Spleen (tissue), 11 donors: ENCODE measurements around the gene SPATC1L. TPM values are rescaled to one million over a fixed set of nuclear protein-coding genes. Genes with fewer than 3 reads are reported as not detected.

Experiments used
- DNase-seq: peaks from one replicate; pipeline ENCODE4 v3.0.0-alpha.2; 2020
- H3K27ac ChIP-seq, 8 donors: fragments of 200-600 bp; sonication (generic) in 7 of 8; 1 replicate in 4 of 8; 2 replicates in 4 of 8; pipeline versions ENCODE4 v1.5.0 to v1.8.0; 2016 to 2021; ENCODE audit warnings: inconsistent platforms in 4 of 8, mild to moderate bottlenecking in 4 of 8, moderate library complexity in 1 of 8
- H3K27me3 ChIP-seq, 7 donors: fragments of 200-600 bp; sonication (generic) in 6 of 7; replicated peaks in 1 of 7; 1 replicate in 4 of 7; 2 replicates in 3 of 7; pipeline versions ENCODE4 v1.5.0 to v1.8.0; 2016 to 2021; ENCODE audit warnings: inconsistent platforms in 3 of 7, mild to moderate bottlenecking in 1 of 7
- H3K36me3 ChIP-seq, 6 donors: fragments of 200-600 bp; sonication (generic) in 5 of 6; 1 replicate in 4 of 6; 2 replicates in 2 of 6; pipeline versions ENCODE4 v1.5.0 to v1.8.0; 2016 to 2021; ENCODE audit warnings: inconsistent platforms in 2 of 6
- H3K4me1 ChIP-seq, 6 donors: fragments of 200-600 bp; sonication (generic) in 5 of 6; 1 replicate in 3 of 6; 2 replicates in 3 of 6; pipeline versions ENCODE4 v1.5.0 to v1.8.0; 2016 to 2021; ENCODE audit warnings: inconsistent platforms in 3 of 6
- H3K4me3 ChIP-seq, 8 donors: fragments of 200-600 bp; sonication (generic) in 7 of 8; 1 replicate in 4 of 8; 2 replicates in 4 of 8; pipeline versions ENCODE4 v1.5.0 to v1.8.0; 2016 to 2021; ENCODE audit warnings: inconsistent platforms in 4 of 8, mild to moderate bottlenecking in 4 of 8, moderate library complexity in 2 of 8
- H3K9me3 ChIP-seq, 8 donors: fragments of 200-600 bp; sonication (generic) in 7 of 8; 1 replicate in 4 of 8; 2 replicates in 4 of 8; pipeline versions ENCODE4 v1.5.0 to v1.8.0; 2016 to 2021; ENCODE audit warnings: inconsistent platforms in 4 of 8
- POLR2A ChIP-seq, 3 donors: fragments of 450-650 bp; IDR thresholded peaks; one replicate each; pipeline ENCODE4 v1.5.1; 2017; ENCODE audit warnings: antibody characterized with exemption in 3 of 3, mild to moderate bottlenecking in 1 of 3
- POLR2AphosphoS5 ChIP-seq, 3 donors: sonication (generic); formaldehyde crosslinking; IDR thresholded peaks; one replicate each; pipeline ENCODE4 v1.5.1; 2017; ENCODE audit warnings: antibody characterized with exemption in 3 of 3
- WGBS, 5 donors: extraction: QIAGEN DNeasy Blood & Tissue Kit in 3 of 5; methylation state at CpG; one replicate each; pipeline versions ENCODE4 v1.1.5 to v1.1.7; 2013 to 2018; 5-methylcytosine and 5-hydroxymethylcytosine counted together
- intact Hi-C: fragments of 100-400 bp; cut with DNase I; formaldehyde crosslinking; loops from one replicate; pipeline ENCODE4 v1.15.0; 2023; ENCODE audit warnings: low total_unique reads
- polyA plus RNA-seq, 3 donors: library from polyadenylated mRNA; stranded (reverse); fragments of 200-250 nt; gene quantifications; one replicate each; pipeline ENCODE4 v1.2.1, GENCODE V29; 2013
- total RNA-seq, 7 donors: library from RNA; depleted of rRNA in 3 of 7; stranded (reverse); fragments of >200 nt in 3 of 7; fragmentation: NEBNext Ultra II Directional in 4 of 7; extraction: Animal tissue kit (Norgen Biotek cat#: 25700) in 4 of 7; gene quantifications; one replicate each; pipeline versions ENCODE4 v1.1.0 to v1.2.1, GENCODE V29; 2016 to 2021
- TF ChIP-seq, protein P1 (sequence below), 11 experiments: fragments of 200-600 bp in 7 of 11; fragments of 450-650 bp in 4 of 11; sonication (generic) in 4 of 11; IDR thresholded peaks in 8 of 11; conservative IDR thresholded peaks in 3 of 11; 1 replicate in 7 of 11; 2 replicates in 4 of 11; pipeline versions ENCODE4 v1.4.0 to v1.8.0; 2016 to 2021; ENCODE audit warnings: antibody characterized with exemption in 11 of 11, inconsistent platforms in 4 of 11, mild to moderate bottlenecking in 1 of 11
- donor health status: healthy with polysubstance abuse.
- donor health status: DM: no; HTN: no; CAD: no; lungs with moderate emphysema.
- donor health status: DM: no; HTN: no; CAD: no.
- donor health status: Bipolar disorder and iron deficiency.
- donor health status: healthy.
- donor health status: DM: no; HTN: no; CAD: no.
- donor health status: DM: yes; HTN: yes; CAD: no.

SPATC1L gene
- total and polyA plus RNA-seq, 10 donors: 4.4 to 13.4 (median 9.8) TPM

DNA sequence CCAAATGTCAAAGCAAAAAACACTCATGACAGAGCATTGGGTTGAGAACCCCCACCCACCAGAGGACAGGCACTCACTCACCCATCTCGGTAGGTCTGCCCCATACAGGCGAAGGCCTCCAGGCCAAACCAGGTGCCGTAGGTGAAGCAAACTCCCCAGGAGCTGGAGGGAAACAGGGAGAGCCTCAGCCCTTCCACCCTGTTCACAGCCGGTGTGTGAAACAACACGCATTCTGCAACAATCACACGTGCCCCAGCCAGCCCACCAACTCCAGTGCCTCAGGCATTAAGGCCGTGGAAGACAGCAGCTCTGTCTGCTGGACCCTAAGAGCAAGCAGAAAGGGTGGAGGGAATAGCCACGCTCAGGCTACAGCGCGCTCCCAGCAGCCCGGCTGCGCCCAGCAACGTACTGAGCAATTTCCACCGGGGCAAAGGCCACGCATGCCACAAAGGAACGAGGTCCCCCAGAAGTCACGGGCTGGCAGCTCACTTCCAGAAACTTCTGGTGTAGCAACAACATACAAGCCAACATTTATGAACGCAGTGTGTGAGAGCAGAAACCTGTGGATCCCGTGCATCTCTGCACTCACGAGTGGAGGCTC, 11.4 kb upstream of the SPATC1L start:
- TF ChIP-seq, protein P1, sequence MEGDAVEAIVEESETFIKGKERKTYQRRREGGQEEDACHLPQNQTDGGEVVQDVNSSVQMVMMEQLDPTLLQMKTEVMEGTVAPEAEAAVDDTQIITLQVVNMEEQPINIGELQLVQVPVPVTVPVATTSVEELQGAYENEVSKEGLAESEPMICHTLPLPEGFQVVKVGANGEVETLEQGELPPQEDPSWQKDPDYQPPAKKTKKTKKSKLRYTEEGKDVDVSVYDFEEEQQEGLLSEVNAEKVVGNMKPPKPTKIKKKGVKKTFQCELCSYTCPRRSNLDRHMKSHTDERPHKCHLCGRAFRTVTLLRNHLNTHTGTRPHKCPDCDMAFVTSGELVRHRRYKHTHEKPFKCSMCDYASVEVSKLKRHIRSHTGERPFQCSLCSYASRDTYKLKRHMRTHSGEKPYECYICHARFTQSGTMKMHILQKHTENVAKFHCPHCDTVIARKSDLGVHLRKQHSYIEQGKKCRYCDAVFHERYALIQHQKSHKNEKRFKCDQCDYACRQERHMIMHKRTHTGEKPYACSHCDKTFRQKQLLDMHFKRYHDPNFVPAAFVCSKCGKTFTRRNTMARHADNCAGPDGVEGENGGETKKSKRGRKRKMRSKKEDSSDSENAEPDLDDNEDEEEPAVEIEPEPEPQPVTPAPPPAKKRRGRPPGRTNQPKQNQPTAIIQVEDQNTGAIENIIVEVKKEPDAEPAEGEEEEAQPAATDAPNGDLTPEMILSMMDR (IDR thresholded peaks at IDR 0.05 in 8 of 11, conservative IDR thresholded peaks at IDR 0.05 in 3 of 11): no peak
- no peak for TF ChIP-seq POLR2AphosphoS5 (IDR thresholded peaks at IDR 0.05)
- TF ChIP-seq POLR2A (IDR thresholded peaks at IDR 0.05): no peak
- Histone ChIP-seq H3K27me3 (no peaks in the 10 kb centered on the region), H3K9me3 (no peaks in the 10 kb centered on the region), H3K36me3 (peaks cover 0 to 89% (median 48%) of the 10 kb centered on the region in 6 donors), H3K27ac (no peak overlapping the region), H3K4me3 (no peak overlapping the region), H3K4me1 (no peaks in the 10 kb centered on the region)
- no peak for DNase-seq
- intact Hi-C loops: no loop called here
- 89 to 93% (median 93%) methylated on average over 20 of the region's 20 CpGs for WGBS, 5 donors

DNA sequence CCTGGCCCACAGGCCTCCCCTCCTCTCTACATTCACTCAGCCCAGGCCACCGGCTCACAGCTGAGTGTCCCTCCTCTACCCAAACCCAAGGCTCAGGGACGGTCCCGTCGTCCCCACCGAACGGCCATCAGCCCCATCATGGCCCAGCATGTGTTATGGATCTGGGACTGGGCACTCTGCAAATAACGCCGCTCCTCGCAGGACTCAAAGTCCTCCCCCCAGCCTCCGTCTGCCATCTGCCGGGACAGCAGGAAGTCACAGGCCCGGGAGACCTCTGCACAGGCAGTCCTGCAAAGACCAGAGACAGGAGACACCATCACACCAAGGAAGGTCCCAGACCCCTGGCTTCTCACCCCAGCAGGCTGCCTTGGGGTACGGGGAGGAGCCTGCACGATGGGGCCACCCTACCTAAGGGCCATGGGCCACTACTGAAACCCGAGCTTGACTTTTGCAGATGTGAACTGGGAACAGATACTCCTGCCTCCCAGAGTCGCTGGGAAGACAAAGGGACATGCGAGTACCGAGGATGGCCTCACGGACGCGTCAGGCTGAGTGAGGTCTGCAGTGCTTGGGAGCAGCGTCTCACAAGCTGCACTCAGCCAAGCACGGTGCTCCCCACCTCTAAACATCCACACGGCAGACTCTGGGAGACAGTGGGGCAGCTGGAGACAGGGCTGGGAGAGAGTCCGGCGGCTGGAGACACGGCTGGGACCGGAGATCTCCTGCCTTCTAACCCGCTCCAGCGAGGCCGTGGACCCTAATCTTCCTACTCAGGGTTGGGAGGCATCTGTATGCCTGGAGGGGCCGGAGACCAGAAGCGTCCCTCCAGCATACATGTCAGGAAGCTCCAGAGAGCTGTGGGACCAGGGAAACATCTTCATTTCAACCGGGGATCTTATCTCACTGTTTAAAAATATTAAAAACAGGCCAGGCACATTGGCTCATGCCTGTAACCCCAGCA, 10.4 kb upstream of the SPATC1L start:
- peaks cover 0 to 92% (median 47%) of the 10 kb centered on the region in 6 donors for H3K36me3 ChIP-seq
- no peak for DNase-seq
- TF ChIP-seq, protein P1 (IDR thresholded peaks at IDR 0.05 in 8 of 11, conservative IDR thresholded peaks at IDR 0.05 in 3 of 11): no peak
- TF ChIP-seq POLR2AphosphoS5 (IDR thresholded peaks at IDR 0.05) (no peak), POLR2A (IDR thresholded peaks at IDR 0.05) (no peak)
- intact Hi-C loops: no loop called here
- no peaks in the 10 kb centered on the region for H3K27me3 ChIP-seq
- no peak overlapping the region for H3K4me3 ChIP-seq
- WGBS, 5 donors: 92 to 97% (median 96%) methylated on average over 31 to 34 of the region's 34 CpGs
- H3K27ac ChIP-seq: no peak overlapping the region
- no peaks in the 10 kb centered on the region for H3K4me1 ChIP-seq
- H3K9me3 ChIP-seq: no peaks in the 10 kb centered on the region

DNA sequence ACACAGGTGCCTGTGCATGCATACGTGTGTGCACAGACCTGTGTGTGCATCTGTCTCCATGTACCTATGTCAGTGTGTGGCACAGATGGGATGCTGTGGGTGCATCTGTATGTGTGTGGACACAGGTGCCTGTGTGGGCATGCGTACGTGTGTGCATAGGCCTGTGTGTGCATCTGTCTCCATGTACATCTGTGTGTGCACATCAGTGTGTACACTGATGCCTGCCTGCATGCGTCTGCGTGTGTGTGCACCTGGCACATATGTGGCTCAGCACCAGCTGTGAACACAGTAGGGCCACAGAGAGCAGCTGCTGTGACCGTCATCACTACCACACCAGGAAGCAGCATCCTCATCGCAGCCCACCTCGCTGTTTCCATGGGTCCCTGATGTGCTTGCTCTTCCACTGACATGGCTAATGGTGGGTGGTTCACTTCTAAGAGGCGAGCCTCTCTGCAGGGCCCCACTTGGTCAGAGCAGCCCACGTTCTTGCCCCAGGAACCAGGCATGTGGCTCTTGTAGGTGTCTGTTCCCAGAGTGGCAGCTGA, 9.6 kb upstream of the SPATC1L start:
- no peak for DNase-seq
- Histone ChIP-seq H3K4me3 (no peak overlapping the region), H3K27ac (no peak overlapping the region), H3K27me3 (no peaks in the 10 kb centered on the region), H3K36me3 (peaks cover 0 to 91% (median 44%) of the 10 kb centered on the region in 6 donors), H3K9me3 (no peaks in the 10 kb centered on the region), H3K4me1 (no peaks in the 10 kb centered on the region)
- 93 to 98% (median 97%) methylated on average over 2 to 10 of the region's 10 CpGs for WGBS, 5 donors
- TF ChIP-seq, protein P1 (IDR thresholded peaks at IDR 0.05 in 8 of 11, conservative IDR thresholded peaks at IDR 0.05 in 3 of 11): no peak
- TF ChIP-seq POLR2AphosphoS5 (IDR thresholded peaks at IDR 0.05) (no peak), POLR2A (IDR thresholded peaks at IDR 0.05) (no peak)
- intact Hi-C loops: no loop called here
